Coronary artery (tissue), 2 donors: ENCODE measurements around the gene CCNO.
A peak's percentile ranks its signal among the peaks of the same experiment; 100 is the strongest.

Source experiments
- DNase-seq: peaks from one replicate; pipeline ENCODE4 v3.0.0-alpha.2; 2017; ENCODE audit warnings: low spot score
- H3K27ac ChIP-seq, 2 donors: fragments of 200-600 bp; sonication (generic); one replicate each; pipeline ENCODE4 v1.5.1; 2016 to 2019
- H3K4me3 ChIP-seq: fragments of 200-600 bp; sonication (generic); 2 replicates; pipeline ENCODE4 v1.5.1; 2016; ENCODE audit warnings: mild to moderate bottlenecking, moderate library complexity
- TF ChIP-seq, protein P1 (sequence below): fragments of 200-600 bp; sonication (generic); IDR thresholded peaks from one replicate; pipeline ENCODE4 v1.5.1; 2019; ENCODE audit warnings: antibody characterized with exemption

CCNO gene

GRCh38 chr5:55232985-55233928, at the start of gene CCNO:
Gene CCNO (minus strand): TSS chr5:55233608. CDS start chr5:55233523, 85 bp downstream.
- Histone ChIP-seq H3K27ac (peak within 1 kb of the TSS in 1 of 2 donors; percentile 58), H3K4me3 (peak within 1 kb of the TSS; percentile 75)
- DNase-seq, result peak; percentile 79
- TF ChIP-seq, protein P1, sequence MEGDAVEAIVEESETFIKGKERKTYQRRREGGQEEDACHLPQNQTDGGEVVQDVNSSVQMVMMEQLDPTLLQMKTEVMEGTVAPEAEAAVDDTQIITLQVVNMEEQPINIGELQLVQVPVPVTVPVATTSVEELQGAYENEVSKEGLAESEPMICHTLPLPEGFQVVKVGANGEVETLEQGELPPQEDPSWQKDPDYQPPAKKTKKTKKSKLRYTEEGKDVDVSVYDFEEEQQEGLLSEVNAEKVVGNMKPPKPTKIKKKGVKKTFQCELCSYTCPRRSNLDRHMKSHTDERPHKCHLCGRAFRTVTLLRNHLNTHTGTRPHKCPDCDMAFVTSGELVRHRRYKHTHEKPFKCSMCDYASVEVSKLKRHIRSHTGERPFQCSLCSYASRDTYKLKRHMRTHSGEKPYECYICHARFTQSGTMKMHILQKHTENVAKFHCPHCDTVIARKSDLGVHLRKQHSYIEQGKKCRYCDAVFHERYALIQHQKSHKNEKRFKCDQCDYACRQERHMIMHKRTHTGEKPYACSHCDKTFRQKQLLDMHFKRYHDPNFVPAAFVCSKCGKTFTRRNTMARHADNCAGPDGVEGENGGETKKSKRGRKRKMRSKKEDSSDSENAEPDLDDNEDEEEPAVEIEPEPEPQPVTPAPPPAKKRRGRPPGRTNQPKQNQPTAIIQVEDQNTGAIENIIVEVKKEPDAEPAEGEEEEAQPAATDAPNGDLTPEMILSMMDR, result no peak

DNA sequence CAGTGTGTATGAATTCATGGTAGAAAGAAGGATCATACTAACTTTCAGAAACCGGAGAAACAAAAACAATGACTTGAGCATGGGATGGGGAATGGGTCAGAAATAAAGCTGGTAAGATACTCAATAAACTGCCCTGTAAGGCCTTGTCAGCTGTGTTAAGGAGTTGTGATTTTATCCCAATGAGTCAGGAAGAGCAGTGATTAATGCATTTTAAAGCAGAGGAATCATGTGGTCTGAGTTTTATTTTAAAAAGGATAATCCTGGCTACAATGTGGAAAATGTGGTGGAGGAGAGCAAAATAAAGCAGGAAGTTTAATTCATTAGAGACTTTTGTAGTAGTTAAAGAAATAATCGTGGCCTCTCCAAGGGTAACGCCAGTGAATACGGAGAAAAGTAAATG, 45.4 kb upstream of the CCNO start:
- Histone ChIP-seq H3K27ac (no peak overlapping the region), H3K4me3 (no peak overlapping the region)
- DNase-seq, result no peak
- TF ChIP-seq, protein P1, result no peak

DNA sequence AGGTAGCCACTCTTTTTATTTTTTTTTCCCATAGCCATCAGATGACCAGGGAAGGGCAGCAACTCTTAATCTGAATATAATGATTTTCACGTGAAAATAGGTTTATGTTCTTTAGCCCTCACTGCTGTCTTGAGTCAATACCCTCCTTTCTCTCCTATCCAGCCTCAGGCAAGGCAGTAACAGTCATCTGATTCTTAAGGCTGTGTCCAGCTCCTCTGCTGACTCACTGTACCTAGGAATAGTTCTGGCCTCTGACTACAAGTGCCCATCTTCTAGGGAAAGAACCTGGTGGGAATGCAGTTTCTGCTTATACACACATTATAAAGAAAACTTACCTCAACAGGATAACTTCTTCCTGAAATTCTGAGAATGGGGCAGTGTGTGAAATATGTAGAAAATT, 43.4 kb upstream of the CCNO start:
- Histone ChIP-seq H3K27ac (no peak overlapping the region), H3K4me3 (no peak overlapping the region)
- TF ChIP-seq, protein P1, result no peak
- no peak for DNase-seq

DNA sequence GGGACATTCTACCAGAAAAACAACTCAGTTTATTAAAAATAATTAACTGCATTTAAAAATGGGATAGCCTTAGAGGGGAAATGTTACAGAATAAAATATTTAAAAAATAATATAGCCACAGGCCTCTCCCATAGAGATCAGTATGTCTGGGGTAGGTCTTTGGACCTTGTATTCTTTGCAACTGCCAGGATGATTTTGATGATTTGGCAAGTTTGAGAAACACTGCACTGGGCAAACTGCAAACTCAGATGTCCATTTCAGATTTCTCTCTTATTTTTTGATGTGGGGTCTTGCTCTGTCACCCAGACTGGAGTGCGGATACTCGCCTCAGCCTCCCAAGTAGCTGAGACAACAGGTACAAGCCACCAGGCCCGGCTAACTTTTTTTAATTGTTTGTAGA, 24.9 kb upstream of the CCNO start:
- TF ChIP-seq, protein P1, result no peak
- Histone ChIP-seq H3K4me3 (no peak overlapping the region), H3K27ac (no peak overlapping the region)
- DNase-seq, result no peak

DNA sequence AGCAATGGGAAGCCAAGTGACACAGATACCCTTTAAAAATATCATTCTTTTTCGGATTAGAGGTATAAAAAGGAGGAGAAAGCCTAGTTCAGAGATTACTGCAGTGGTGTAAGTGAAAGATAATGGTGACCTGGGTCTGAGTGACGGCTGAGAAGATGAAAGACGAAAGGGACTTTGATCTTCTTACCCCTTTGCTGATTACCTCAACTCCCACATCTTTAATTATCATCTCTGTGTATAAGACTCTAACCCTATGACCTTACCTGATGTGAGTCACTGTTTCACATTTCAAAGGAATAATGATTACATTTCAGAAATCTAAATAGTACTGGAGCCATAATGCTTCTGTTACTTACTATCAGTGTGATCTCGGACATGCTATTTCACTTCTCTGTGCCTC, 21.4 kb upstream of the CCNO start:
- no peak for DNase-seq
- TF ChIP-seq, protein P1, result no peak
- H3K27ac ChIP-seq, result no peak overlapping the region

GRCh38 chr5:55250064-55250463, 16.7 kb upstream of the CCNO start:
- no peak overlapping the region for H3K4me3 ChIP-seq
- DNase-seq, result no peak
- H3K27ac ChIP-seq, result no peak overlapping the region
- TF ChIP-seq, protein P1, result no peak

More for the DNA sequence above, 21.4 kb upstream of the CCNO start:
- H3K4me3 ChIP-seq, result no peak overlapping the region

DNA sequence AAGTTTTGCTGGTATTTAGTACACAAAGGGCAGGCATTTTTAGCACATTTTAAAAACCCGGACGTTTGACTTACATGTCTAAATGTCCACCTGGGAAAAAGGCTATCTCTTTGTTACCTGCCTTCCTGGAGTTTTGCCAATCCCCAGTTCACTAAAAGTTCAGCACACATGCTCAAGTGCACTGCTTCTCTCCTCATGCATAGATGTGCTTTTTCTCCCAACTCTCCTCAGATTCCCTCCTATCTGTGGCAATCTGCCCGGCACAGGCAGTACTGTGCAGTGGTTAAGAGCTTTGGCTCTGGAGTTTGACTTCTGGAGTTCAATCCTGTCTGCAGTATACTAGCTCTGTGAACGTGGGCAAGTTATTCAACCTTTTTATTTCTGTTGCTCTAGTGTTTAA, 8.3 kb upstream of the CCNO start:
- DNase-seq, result no peak
- TF ChIP-seq, protein P1, result no peak
- no peak overlapping the region for H3K27ac ChIP-seq
- H3K4me3 ChIP-seq, result no peak overlapping the region
